MM.1S (cell line): ENCODE measurements around the gene TMEM242.

Experiments
- EZH2 ChIP-seq: fragments of 300-600 bp; sonication (generic); optimal IDR thresholded peaks from 2 replicates; pipeline ENCODE3; 2017; ENCODE audit warnings: low read depth, mild to moderate bottlenecking, antibody characterized with exemption, low read length, mixed read lengths
- TF ChIP-seq, protein P1 (sequence below): fragments of 300-600 bp; sonication (generic); IDR thresholded peaks from 2 replicates; pipeline ENCODE4 v1.5.1; 2016; ENCODE audit warnings: antibody characterized with exemption, low read length, mixed read lengths

GRCh38 chr6:157290797-157291196, 32.5 kb downstream of the TMEM242 start:
- TF ChIP-seq, protein P1, sequence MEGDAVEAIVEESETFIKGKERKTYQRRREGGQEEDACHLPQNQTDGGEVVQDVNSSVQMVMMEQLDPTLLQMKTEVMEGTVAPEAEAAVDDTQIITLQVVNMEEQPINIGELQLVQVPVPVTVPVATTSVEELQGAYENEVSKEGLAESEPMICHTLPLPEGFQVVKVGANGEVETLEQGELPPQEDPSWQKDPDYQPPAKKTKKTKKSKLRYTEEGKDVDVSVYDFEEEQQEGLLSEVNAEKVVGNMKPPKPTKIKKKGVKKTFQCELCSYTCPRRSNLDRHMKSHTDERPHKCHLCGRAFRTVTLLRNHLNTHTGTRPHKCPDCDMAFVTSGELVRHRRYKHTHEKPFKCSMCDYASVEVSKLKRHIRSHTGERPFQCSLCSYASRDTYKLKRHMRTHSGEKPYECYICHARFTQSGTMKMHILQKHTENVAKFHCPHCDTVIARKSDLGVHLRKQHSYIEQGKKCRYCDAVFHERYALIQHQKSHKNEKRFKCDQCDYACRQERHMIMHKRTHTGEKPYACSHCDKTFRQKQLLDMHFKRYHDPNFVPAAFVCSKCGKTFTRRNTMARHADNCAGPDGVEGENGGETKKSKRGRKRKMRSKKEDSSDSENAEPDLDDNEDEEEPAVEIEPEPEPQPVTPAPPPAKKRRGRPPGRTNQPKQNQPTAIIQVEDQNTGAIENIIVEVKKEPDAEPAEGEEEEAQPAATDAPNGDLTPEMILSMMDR: no peak
- no peak for TF ChIP-seq EZH2
